Peyer's patch (tissue), 4 donors: ENCODE results near the gene CHST3. TPM values are rescaled to one million over a fixed set of nuclear protein-coding genes. Genes with fewer than 3 reads are reported as not detected.

Experiments
- DNase-seq, 3 donors: peaks; one replicate each; pipeline ENCODE4 v3.0.0-alpha.2; 2017 to 2019
- H3K27ac ChIP-seq, 4 donors: fragments of 200-600 bp; sonication (generic); one replicate each; pipeline ENCODE4 v1.5.1; 2016 to 2019
- H3K27me3 ChIP-seq, 2 donors: fragments of 200-600 bp; sonication (generic); one replicate each; pipeline ENCODE4 v1.5.1; 2019
- H3K36me3 ChIP-seq, 3 donors: fragments of 200-600 bp; sonication (generic); one replicate each; pipeline ENCODE4 v1.5.1; 2016 to 2019
- H3K4me1 ChIP-seq, 4 donors: fragments of 200-600 bp; sonication (generic); one replicate each; pipeline ENCODE4 v1.5.1; 2016 to 2019
- H3K4me3 ChIP-seq, 4 donors: fragments of 200-600 bp; sonication (generic); 1 replicate in 3 of 4; 2 replicates in 1 of 4; pipeline ENCODE4 v1.5.1; 2016 to 2019; ENCODE audit warnings: mild to moderate bottlenecking in 1 of 4
- H3K9me3 ChIP-seq, 4 donors: fragments of 200-600 bp; sonication (generic); one replicate each; pipeline ENCODE4 v1.5.1; 2016 to 2019; ENCODE audit warnings: mild to moderate bottlenecking in 1 of 4
- CTCF ChIP-seq, 6 experiments: fragments of 450-650 bp in 4 of 6; fragments of 200-600 bp in 2 of 6; sonication (generic) in 1 of 6; IDR thresholded peaks; one replicate each; pipeline ENCODE4 v1.5.1; 2017 to 2019; ENCODE audit warnings: antibody characterized with exemption in 6 of 6, mild to moderate bottlenecking in 3 of 6, moderate library complexity in 1 of 6
- POLR2A ChIP-seq, 2 donors: fragments of 450-650 bp; IDR thresholded peaks; one replicate each; pipeline ENCODE4 v1.5.1; 2017; ENCODE audit warnings: antibody characterized with exemption in 2 of 2, mild to moderate bottlenecking in 2 of 2, moderate library complexity in 2 of 2
- total RNA-seq, 4 donors: library from RNA; depleted of rRNA; stranded (reverse); fragments of >200 nt; gene quantifications; one replicate each; pipeline ENCODE4 v1.1.0, GENCODE V29; 2016

Gene CHST3
- total RNA-seq, 4 donors from 2014 or later, result 0.88 to 9.1 (median 3.0) TPM

GRCh38 chr10:71968553-71969474, 4.6 kb downstream of the CHST3 start:
- TF ChIP-seq CTCF (IDR thresholded peaks at IDR 0.05) (no peak), POLR2A (IDR thresholded peaks at IDR 0.05) (no peak)
- H3K9me3 ChIP-seq, result no peaks in the 10 kb centered on the region
- no peak for DNase-seq
- H3K36me3 ChIP-seq, result no peaks in the 10 kb centered on the region
- H3K27ac ChIP-seq, result peak overlapping the region in 1 of 4 donors; percentile 1
- H3K4me3 ChIP-seq, result no peak overlapping the region
- H3K27me3 ChIP-seq, result no peaks in the 10 kb centered on the region
- peaks cover 0 to 34% (median 4%) of the 10 kb centered on the region in 4 donors for H3K4me1 ChIP-seq

GRCh38 chr10:71969929-71970328, 5.7 kb downstream of the CHST3 start:
- no peak overlapping the region for H3K27ac ChIP-seq
- H3K36me3 ChIP-seq, result no peaks in the 10 kb centered on the region
- H3K4me1 ChIP-seq, result peaks cover 0 to 36% (median 0%) of the 10 kb centered on the region in 4 donors
- no peaks in the 10 kb centered on the region for H3K27me3 ChIP-seq
- H3K9me3 ChIP-seq, result no peaks in the 10 kb centered on the region
- DNase-seq, result no peak
- no peak for TF ChIP-seq POLR2A (IDR thresholded peaks at IDR 0.05)
- no peak overlapping the region for H3K4me3 ChIP-seq

GRCh38 chr10:71970331-71970730, 6.1 kb downstream of the CHST3 start:
- Histone ChIP-seq H3K9me3 (no peaks in the 10 kb centered on the region), H3K4me3 (no peak overlapping the region), H3K27me3 (no peaks in the 10 kb centered on the region), H3K27ac (no peak overlapping the region), H3K36me3 (no peaks in the 10 kb centered on the region), H3K4me1 (peaks cover 0 to 39% (median 0%) of the 10 kb centered on the region in 4 donors)
- no peak for TF ChIP-seq POLR2A (IDR thresholded peaks at IDR 0.05)
- TF ChIP-seq CTCF (IDR thresholded peaks at IDR 0.05), result no peak
- DNase-seq, result no peak

- TF ChIP-seq POLR2A (IDR thresholded peaks at IDR 0.05) (no peak), CTCF (IDR thresholded peaks at IDR 0.05) (no peak)
- no peak overlapping the region for H3K27ac ChIP-seq
- DNase-seq, result no peak
- peaks cover 0 to 45% (median under 1%) of the 10 kb centered on the region in 4 donors for H3K4me1 ChIP-seq
- no peaks in the 10 kb centered on the region for H3K9me3 ChIP-seq
- H3K36me3 ChIP-seq, result no peaks in the 10 kb centered on the region
- H3K4me3 ChIP-seq, result no peak overlapping the region
- no peaks in the 10 kb centered on the region for H3K27me3 ChIP-seq
These were observed 6.7 kb downstream of the CHST3 start for GRCh38 chr10:71970869-71971268.

GRCh38 chr10:71971311-71971731, 7.1 kb downstream of the CHST3 start:
- no peaks in the 10 kb centered on the region for H3K36me3 ChIP-seq
- no peak overlapping the region for H3K4me3 ChIP-seq
- DNase-seq, result no peak
- H3K27me3 ChIP-seq, result no peaks in the 10 kb centered on the region
- H3K9me3 ChIP-seq, result no peaks in the 10 kb centered on the region
- peaks cover 0 to 45% (median 1%) of the 10 kb centered on the region in 4 donors for H3K4me1 ChIP-seq
- TF ChIP-seq POLR2A (IDR thresholded peaks at IDR 0.05) (no peak), CTCF (IDR thresholded peaks at IDR 0.05) (no peak)
- H3K27ac ChIP-seq, result no peak overlapping the region
